Measurements from ENCODE around the gene ARF6.

ARF6 gene

DNA sequence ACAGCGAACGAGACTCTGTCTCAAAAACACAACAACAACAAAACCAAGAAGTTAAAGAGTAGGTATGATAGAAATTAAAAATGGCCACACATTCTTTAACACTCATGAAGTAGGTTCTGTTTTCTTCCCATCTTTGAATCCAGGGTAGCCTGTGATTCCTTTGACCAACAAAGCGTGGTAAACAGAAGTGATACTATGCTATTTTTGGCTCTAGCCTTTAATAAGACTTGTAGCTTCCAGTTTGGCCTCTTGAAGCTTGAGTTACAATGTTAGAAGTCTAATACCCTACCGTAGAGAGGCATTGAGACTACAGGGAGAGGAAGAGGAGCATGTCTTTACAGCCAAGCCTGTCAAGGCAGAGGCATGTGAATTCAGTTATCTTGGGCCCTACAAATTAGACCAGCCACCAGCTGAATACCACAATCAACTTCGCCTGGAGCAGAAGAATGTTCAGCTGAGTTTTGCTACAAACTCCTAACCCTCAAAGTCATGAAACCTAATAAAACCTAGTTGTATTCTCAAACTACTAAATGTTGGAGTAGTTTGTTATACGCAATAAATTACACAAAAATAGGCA lies 35.4 kb upstream of the ARF6 start:
- TF ChIP-seq, protein P1, sequence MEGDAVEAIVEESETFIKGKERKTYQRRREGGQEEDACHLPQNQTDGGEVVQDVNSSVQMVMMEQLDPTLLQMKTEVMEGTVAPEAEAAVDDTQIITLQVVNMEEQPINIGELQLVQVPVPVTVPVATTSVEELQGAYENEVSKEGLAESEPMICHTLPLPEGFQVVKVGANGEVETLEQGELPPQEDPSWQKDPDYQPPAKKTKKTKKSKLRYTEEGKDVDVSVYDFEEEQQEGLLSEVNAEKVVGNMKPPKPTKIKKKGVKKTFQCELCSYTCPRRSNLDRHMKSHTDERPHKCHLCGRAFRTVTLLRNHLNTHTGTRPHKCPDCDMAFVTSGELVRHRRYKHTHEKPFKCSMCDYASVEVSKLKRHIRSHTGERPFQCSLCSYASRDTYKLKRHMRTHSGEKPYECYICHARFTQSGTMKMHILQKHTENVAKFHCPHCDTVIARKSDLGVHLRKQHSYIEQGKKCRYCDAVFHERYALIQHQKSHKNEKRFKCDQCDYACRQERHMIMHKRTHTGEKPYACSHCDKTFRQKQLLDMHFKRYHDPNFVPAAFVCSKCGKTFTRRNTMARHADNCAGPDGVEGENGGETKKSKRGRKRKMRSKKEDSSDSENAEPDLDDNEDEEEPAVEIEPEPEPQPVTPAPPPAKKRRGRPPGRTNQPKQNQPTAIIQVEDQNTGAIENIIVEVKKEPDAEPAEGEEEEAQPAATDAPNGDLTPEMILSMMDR (conservative IDR thresholded peaks at IDR 0.05) = no peak
- H3K27ac ChIP-seq = no peak overlapping the region

DNA sequence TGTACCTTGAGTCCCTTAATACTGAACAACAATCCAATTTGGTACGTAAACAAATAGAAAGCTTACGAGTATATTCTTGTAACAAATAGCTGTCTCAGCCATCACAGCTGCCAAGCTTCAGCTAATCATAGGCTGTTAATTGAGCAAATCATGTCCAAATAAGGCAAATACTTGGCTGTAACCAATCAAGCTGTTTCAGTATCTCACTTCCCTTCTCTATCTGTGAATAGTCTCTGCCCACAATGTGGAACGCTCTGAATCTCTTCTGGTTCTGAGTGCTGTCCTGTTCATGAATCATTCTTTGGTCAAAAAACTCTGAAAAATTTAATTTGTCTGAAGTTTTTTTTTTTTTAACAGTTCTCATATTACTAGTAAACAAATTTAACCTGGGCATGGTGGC lies 34.5 kb upstream of the ARF6 start:
- no peak overlapping the region for H3K27ac ChIP-seq
- TF ChIP-seq, protein P1 (conservative IDR thresholded peaks at IDR 0.05) = no peak

- peak overlapping the region; percentile 88 for H3K27ac ChIP-seq
- TF ChIP-seq, protein P1 (conservative IDR thresholded peaks at IDR 0.05) = no peak
Observed at GRCh38 chr14:49860988-49861698, 31.7 kb upstream of the ARF6 start.

DNA sequence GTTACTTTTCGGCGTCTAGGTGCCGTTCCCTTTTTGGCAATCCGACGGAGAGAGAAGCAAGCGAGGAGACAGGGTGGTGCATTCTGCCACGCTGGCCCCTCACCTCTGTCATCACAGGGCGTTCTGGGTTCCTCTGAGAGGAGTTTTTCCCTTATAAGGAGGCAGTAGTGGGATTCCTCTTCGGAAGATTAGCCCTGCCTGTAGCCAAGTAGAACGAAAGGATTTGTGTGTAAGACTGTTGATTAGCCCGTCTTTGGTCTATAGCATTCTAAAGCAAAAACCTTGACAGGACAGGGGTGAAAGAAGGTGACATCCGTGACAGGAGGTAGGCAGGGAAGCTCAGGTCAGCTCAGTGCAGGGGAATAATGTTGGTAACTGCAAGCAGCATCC lies 31.2 kb upstream of the ARF6 start:
- TF ChIP-seq, protein P1 (conservative IDR thresholded peaks at IDR 0.05) = 0 out of 2 replicates have a peak, but pooled peaks have one; percentile 70

GRCh38 chr14:49862089-49862673 lies 30.7 kb upstream of the ARF6 start:
- peak overlapping the region; percentile 88 for H3K27ac ChIP-seq
- TF ChIP-seq, protein P1 (conservative IDR thresholded peaks at IDR 0.05) = peak; percentile 100

More for the DNA sequence above, 31.2 kb upstream of the ARF6 start:
- H3K27ac ChIP-seq = peak overlapping the region; percentile 88

DNA sequence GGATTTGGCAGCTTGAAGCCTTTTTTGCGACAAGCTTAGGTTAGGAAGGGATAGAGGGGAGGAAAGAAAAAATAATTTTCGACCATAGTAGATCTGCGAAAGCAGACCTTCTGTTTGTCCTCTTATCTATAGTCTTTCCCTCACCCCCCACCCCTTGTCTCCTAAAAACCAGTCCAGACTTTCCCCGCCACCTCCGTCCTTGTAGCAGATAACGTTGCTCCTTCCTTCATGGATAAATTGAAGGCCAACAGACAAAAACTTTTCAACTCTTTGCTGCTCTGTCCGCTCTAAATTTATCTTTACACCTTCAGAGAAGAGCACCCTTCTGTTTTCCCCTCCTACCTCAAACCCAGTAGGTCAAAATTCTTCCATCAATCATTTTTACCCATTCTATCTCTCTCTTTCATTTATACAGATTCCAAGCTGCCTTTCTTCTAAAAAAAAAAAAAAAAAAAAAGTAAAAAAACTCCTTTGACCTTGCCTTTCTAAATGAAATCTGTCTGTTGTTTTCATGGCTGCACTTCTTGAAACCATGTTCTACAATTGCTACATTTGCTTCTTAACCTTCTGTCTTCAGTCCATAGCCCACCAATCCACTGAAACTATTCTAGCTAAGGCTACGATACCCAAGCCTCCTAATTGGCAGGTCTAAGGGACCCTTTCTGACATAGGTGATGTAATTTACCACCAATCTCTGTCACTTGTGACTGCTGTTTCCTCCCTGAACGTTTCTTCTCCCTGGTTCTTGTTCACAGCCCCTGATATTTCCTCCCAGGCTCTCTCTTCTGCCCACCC lies 29.2 kb upstream of the ARF6 start:
- H3K27ac ChIP-seq = peak overlapping the region; percentile 88
- TF ChIP-seq, protein P1 (conservative IDR thresholded peaks at IDR 0.05) = no peak

DNA sequence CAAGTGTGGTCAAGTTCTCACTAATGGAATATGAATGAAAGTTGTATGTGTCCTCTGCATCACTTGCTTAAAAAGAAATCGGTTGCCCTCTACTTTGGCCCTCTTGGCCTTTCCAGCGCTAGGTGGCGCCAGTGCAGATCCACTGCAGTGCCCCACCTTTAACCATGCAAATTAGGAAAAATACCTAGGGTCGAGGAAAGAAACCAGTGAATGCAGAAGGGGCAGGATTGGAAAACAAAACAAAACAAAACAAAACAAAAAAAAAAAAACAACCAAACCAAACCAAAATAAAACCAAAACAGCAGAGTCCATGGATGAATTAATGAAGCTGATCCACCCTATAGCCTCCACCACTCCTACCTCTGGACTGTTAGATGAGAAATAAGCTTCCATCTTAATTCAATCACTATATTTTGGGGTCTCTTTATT lies 27.4 kb upstream of the ARF6 start:
- TF ChIP-seq, protein P1 (conservative IDR thresholded peaks at IDR 0.05) = peak; percentile 96
- peak overlapping the region; percentile 26; the same call in 1 of the 2 replicates for H3K27ac ChIP-seq

Data from VCaP (cell line).